Thyroid gland (tissue), 4 donors: ENCODE data around the gene ADI1. TPM values are rescaled to one million over a fixed set of nuclear protein-coding genes. Genes with fewer than 3 reads are reported as not detected.

Experiments
- DNase-seq, 2 donors: peaks; one replicate each; pipeline ENCODE4 v3.0.0-alpha.2; 2019
- H3K27ac ChIP-seq, 3 donors: fragments of 200-600 bp; sonication (generic); 1 replicate in 2 of 3; 2 replicates in 1 of 3; pipeline ENCODE4 v1.5.1; 2016 to 2019; ENCODE audit warnings: mild to moderate bottlenecking in 1 of 3, moderate library complexity in 1 of 3
- H3K27me3 ChIP-seq: fragments of 200-600 bp; sonication (generic); one replicate; pipeline ENCODE4 v1.5.1; 2019
- H3K36me3 ChIP-seq, 2 donors: fragments of 200-600 bp; sonication (generic); one replicate each; pipeline ENCODE4 v1.5.1; 2016 to 2019
- H3K4me1 ChIP-seq, 2 donors: fragments of 200-600 bp; sonication (generic); one replicate each; pipeline ENCODE4 v1.5.1; 2017 to 2019
- H3K4me3 ChIP-seq, 3 donors: fragments of 200-600 bp; sonication (generic); replicated peaks in 1 of 3; 1 replicate in 2 of 3; 2 replicates in 1 of 3; pipeline ENCODE4 v1.5.1; 2016; ENCODE audit warnings: mild to moderate bottlenecking in 1 of 3
- H3K9me3 ChIP-seq: fragments of 200-600 bp; sonication (generic); one replicate; pipeline ENCODE4 v1.5.1; 2017
- CTCF ChIP-seq, 6 experiments: fragments of 200-600 bp in 3 of 6; fragments of 450-650 bp in 3 of 6; sonication (generic) in 3 of 6; IDR thresholded peaks; one replicate each; pipeline ENCODE4 v1.5.1; 2016 to 2019; ENCODE audit warnings: antibody characterized with exemption in 6 of 6, mild to moderate bottlenecking in 2 of 6, inconsistent platforms in 1 of 6, moderate library complexity in 1 of 6
- POLR2A ChIP-seq, 2 donors: fragments of 450-650 bp; IDR thresholded peaks; one replicate each; pipeline ENCODE4 v1.6.1; 2017; ENCODE audit warnings: antibody characterized with exemption in 2 of 2, mild to moderate bottlenecking in 2 of 2, moderate library complexity in 1 of 2
- WGBS, 2 donors: methylation state at CpG; one replicate each; pipeline ENCODE4 v1.1.5; 2017; 5-methylcytosine and 5-hydroxymethylcytosine counted together
- intact Hi-C: fragments of 100-400 bp; cut with DNase I; formaldehyde crosslinking; loops from one replicate; pipeline ENCODE4 v1.15.1; 2023
- total RNA-seq, 4 donors: library from RNA; depleted of rRNA; stranded (reverse); fragments of >200 nt; gene quantifications; one replicate each; pipeline ENCODE4 v1.2.3, GENCODE V29; 2016

The ADI1 gene
- total RNA-seq, 4 donors from 2014 or later, result 35.9 to 65.1 (median 59.2) TPM

DNA sequence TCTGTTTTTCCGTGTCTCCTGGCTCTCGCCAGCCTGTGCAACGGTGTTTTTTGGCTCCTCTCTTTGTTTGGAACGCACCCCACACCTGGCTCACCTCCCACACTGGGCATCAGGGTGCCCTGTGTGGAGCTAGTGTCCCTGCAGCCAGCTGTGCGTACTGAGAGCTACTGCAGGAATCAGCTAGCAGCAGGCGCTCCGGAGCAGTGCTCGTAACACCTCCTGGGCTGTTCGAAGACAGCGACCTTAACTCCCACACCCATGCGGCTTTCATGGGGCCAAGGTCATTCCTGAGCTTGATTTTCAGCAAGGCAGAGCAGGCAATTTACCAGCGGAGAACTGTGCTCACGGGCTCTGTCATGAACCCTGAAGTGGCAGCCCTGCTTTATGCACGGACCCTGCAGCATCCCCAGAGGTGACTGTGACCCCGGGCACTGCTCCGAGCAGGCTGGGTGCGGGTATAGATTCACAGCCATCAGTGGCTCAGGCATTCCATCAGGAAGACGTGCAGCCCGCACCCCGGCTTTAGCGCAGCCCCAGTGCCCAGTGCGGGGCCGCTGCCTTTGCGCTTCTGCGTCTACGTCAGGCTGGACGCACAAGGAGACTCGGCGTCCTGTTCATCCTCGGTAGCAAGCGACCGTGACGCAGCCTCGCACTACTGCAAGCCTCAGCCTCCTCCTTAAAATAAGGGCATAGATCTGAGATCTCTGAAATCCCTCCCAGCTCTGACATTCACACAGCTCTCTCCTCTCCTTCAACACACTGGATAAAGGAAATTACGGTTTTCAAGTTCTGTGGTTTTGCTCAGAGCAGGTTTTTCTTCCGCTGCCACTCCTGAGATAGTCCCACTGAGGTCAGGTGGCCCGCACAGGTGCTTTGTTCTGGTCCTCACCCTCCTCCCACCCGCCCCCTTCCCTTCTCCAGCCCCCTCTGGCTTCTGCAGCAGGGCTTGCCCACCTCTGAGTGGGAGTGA lies 58.2 kb downstream of the ADI1 start:
- no peak overlapping the region for H3K4me3 ChIP-seq
- no peaks in the 10 kb centered on the region for H3K9me3 ChIP-seq
- TF ChIP-seq POLR2A (IDR thresholded peaks at IDR 0.05) (no peak), CTCF (IDR thresholded peaks at IDR 0.05) (peak in 1 of 6 experiments; percentile 9)
- no peaks in the 10 kb centered on the region for H3K27me3 ChIP-seq
- peak; percentile 84 to 94 for DNase-seq
- peak overlapping the region; percentile 29 to 88 (median 86) for H3K27ac ChIP-seq
- peaks cover 30 to 41% of the 10 kb centered on the region in 2 donors for H3K4me1 ChIP-seq
- WGBS, 2 donors, result 79 to 80% methylated on average over 30 to 32 of the region's 38 CpGs
- intact Hi-C loops, result loop anchor here (5.0 to 10.0 kb wide), 2 partner anchors 39 to 276 kb away; no protein-coding TSS in a partner anchor
- peaks cover 16 to 22% of the 10 kb centered on the region in 2 donors for H3K36me3 ChIP-seq

GRCh38 chr2:3460156-3460555 lies 59.2 kb downstream of the ADI1 start:
- Histone ChIP-seq H3K27me3 (no peaks in the 10 kb centered on the region), H3K27ac (peak overlapping the region; percentile 86 to 91 (median 88)), H3K4me3 (no peak overlapping the region), H3K4me1 (peaks cover 30 to 41% of the 10 kb centered on the region in 2 donors), H3K9me3 (no peaks in the 10 kb centered on the region), H3K36me3 (peaks cover 10 to 12% of the 10 kb centered on the region in 2 donors)
- 82 to 85% methylated on average over 11 of the region's 11 CpGs for WGBS, 2 donors
- TF ChIP-seq CTCF (IDR thresholded peaks at IDR 0.05), result no peak
- no peak for TF ChIP-seq POLR2A (IDR thresholded peaks at IDR 0.05)
- intact Hi-C loops, result loop anchor here (5.0 to 10.0 kb wide), 2 partner anchors 38 to 275 kb away; no protein-coding TSS in a partner anchor
- peak; percentile 38 to 45 for DNase-seq

GRCh38 chr2:3459185-3460015 lies 59.9 kb downstream of the ADI1 start:
- peaks cover 4 to 8% of the 10 kb centered on the region in 2 donors for H3K36me3 ChIP-seq

More at GRCh38 chr2:3459185-3460015, 59.9 kb downstream of the ADI1 start:
- TF ChIP-seq CTCF (IDR thresholded peaks at IDR 0.05) (peak in 4 of 6 experiments; percentile 32 to 55 (median 40)), POLR2A (IDR thresholded peaks at IDR 0.05) (peak in 1 of 2 donors; percentile 56)
- intact Hi-C loops, result loop anchor here (5.0 to 10.0 kb wide), 2 partner anchors 37 to 275 kb away; no protein-coding TSS in a partner anchor
- Histone ChIP-seq H3K4me1 (peaks cover 30 to 41% of the 10 kb centered on the region in 2 donors), H3K27me3 (no peaks in the 10 kb centered on the region), H3K27ac (peak overlapping the region; percentile 86 to 91 (median 88)), H3K9me3 (no peaks in the 10 kb centered on the region), H3K4me3 (no peak overlapping the region)
- DNase-seq, result peak; percentile 97
- 61 to 66% methylated on average over 17 to 20 of the region's 25 CpGs for WGBS, 2 donors
